Brain microvascular endothelial cell (primary cell): ENCODE results near the gene RBBP8NL.

ENCODE experiments used
- DNase-seq: peaks from one replicate; pipeline ENCODE4 v3.0.0-alpha.2; 2020
- H3K27ac ChIP-seq: fragments of 250-450 bp; sonication (Bioruptor Pico); 2 replicates; pipeline ENCODE4 v1.5.1; 2020; ENCODE audit warnings: mild to moderate bottlenecking, moderate library complexity
- H3K27me3 ChIP-seq: fragments of 250-450 bp; sonication (Bioruptor Pico); replicated peaks from 2 replicates; pipeline ENCODE4 v1.5.1; 2020; ENCODE audit warnings: mild to moderate bottlenecking
- H3K36me3 ChIP-seq: fragments of 250-450 bp; sonication (Bioruptor Pico); replicated peaks from 2 replicates; pipeline ENCODE4 v1.5.1; 2020; ENCODE audit warnings: mild to moderate bottlenecking
- H3K4me3 ChIP-seq: 2 replicates; pipeline ENCODE4 v1.5.1; 2011; ENCODE audit warnings: low read depth, mild to moderate bottlenecking, control low read depth, low read length, moderate library complexity
- in situ Hi-C: cut with HindIII; loops from 2 replicates; pipeline ENCODE4 v1.10.0; 2017; ENCODE audit warnings: low sequenced_read_pairs, low pct_ligation_motif_present
- TF ChIP-seq, protein P1 (sequence below): IDR thresholded peaks from 2 replicates; pipeline ENCODE4 v1.5.1; 2011; ENCODE audit warnings: low read depth, mild to moderate bottlenecking, moderate library complexity, low read length, control low read depth, inconsistent platforms; ENCODE audit errors: missing control alignments

The RBBP8NL gene

DNA sequence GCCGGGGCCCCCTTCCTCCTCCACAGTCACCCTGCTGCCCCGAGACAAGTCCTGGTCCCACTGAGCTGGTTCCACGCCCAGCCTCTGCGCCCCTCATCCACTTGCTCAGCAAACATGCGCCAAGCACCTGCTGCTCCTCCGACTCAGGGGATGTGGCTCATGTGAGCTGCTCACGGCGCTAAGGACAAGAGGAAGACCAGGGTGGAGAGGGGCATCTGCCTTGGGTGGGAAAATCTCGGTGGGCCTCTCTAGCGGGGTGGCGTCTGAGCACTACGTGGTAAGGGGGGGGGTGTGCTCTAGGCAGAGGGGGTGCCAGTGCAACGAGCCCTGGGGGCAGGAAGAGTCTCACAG is 64.8 kb downstream of the RBBP8NL start:
- Histone ChIP-seq H3K27me3 (no peaks in the 10 kb centered on the region), H3K27ac (no peak overlapping the region), H3K36me3 (no peaks in the 10 kb centered on the region), H3K4me3 (no peak overlapping the region)
- DNase-seq: no peak
- TF ChIP-seq, protein P1, sequence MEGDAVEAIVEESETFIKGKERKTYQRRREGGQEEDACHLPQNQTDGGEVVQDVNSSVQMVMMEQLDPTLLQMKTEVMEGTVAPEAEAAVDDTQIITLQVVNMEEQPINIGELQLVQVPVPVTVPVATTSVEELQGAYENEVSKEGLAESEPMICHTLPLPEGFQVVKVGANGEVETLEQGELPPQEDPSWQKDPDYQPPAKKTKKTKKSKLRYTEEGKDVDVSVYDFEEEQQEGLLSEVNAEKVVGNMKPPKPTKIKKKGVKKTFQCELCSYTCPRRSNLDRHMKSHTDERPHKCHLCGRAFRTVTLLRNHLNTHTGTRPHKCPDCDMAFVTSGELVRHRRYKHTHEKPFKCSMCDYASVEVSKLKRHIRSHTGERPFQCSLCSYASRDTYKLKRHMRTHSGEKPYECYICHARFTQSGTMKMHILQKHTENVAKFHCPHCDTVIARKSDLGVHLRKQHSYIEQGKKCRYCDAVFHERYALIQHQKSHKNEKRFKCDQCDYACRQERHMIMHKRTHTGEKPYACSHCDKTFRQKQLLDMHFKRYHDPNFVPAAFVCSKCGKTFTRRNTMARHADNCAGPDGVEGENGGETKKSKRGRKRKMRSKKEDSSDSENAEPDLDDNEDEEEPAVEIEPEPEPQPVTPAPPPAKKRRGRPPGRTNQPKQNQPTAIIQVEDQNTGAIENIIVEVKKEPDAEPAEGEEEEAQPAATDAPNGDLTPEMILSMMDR: no peak
- in situ Hi-C loops: no loop called here

DNA sequence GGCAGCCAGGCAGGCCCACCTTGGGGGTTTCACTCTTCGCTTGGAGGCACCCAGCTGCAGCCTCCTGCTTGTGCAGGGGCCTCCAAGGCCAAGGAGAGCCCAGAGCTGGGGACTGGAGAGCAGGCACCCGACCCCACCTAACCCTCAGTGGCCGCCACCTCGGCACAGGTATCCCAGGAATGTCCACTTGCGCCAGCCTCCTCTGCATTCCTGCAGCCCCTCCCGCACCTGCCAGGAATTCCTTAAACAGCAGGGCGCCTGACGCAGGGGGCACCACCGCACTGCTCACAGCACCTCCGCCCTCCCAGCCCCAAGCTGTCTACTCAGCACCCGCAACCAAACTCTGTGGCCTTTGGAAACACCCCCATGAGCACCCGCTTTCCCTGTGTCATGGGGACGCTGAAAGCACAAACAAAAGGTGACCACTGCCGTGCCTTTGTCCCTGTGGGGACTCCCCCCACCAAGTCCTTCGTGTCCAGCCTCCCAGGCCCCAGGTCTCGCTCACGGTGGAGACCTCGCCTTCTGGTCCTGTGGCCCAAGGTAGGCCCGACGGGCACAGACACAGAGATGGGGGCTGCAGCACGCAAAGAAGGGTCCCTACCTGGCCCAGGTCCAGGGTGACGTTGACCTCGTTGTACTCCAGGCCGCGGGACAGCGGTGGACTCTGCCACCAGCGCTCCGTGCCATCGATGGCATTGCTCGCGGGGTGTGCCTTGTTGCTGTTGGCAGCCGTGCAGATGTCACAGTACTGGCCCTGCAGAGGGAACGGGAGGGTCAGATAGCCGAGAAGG is 65.3 kb downstream of the RBBP8NL start:
- H3K27ac ChIP-seq: no peak overlapping the region
- in situ Hi-C loops: no loop called here
- H3K27me3 ChIP-seq: no peaks in the 10 kb centered on the region
- TF ChIP-seq, protein P1: no peak
- no peaks in the 10 kb centered on the region for H3K36me3 ChIP-seq
- DNase-seq: no peak
- H3K4me3 ChIP-seq: no peak overlapping the region

DNA sequence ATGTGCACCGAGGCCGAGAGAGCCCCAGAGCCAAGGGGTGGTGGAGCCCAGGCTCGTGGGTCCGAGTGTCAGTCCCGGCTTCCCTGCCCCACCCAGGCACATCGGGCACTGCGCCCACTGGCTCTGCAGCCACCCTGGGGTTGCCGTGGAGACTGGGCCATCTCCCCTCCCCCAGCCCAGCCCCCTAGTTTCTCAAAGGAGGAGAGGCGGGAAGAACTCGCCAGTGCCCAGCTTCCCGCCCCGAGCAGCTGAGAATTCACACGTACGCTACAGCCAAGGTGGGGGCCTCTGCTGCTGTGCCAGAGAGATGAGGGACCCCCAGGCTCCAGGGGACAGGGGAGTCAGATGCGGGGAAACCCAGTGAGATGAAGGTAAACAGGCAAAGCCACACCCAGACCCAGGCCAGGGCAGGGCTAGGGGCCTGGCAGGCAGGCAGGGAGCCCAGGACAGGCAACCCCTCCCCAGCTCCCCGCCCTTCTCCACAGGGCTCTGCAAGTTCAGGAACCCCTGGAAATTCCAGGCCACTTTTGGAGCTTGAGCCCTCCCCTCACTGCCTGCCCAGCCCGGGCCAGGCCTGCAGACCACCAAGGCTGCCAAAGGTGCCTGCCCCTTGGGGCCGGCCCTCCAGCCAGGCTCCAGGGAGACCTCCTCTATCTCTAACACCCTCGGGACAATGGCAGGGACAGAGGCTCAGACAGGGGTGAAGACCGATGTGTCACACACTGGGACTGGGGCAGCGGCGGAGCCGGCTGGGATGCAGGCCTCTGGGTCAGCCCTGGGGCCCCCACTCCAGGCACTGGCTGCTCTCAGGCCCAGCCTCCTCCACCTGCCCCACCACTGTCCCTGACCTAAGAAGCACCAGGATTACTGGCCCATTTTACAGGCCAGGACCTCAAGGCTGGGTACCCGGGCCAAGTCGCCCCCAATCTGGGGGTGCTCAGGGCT is 66.2 kb downstream of the RBBP8NL start:
- in situ Hi-C loops: no loop called here
- no peak overlapping the region for H3K27ac ChIP-seq
- no peaks in the 10 kb centered on the region for H3K27me3 ChIP-seq
- no peaks in the 10 kb centered on the region for H3K36me3 ChIP-seq
- TF ChIP-seq, protein P1: no peak
- no peak overlapping the region for H3K4me3 ChIP-seq
- no peak for DNase-seq
